GM23338 (cell line): ENCODE measurements around the gene LAMTOR4.

Experiments used
- CREB1 ChIP-seq: fragments of 250-450 bp; sonication (Bioruptor Pico); IDR thresholded peaks from 2 replicates; pipeline ENCODE4 v1.5.0; 2020; ENCODE audit warnings: low read depth, mild to moderate bottlenecking, moderate library complexity
- EZH2 ChIP-seq: fragments of 200-600 bp; sonication (generic); IDR thresholded peaks from one replicate; pipeline ENCODE4 v1.8.0; 2017; ENCODE audit warnings: antibody characterized with exemption, mild to moderate bottlenecking, low read depth; ENCODE audit not compliant: unreplicated experiment
- EZH2phosphoT487 ChIP-seq: fragments of 200-600 bp; sonication (generic); IDR thresholded peaks from one replicate; pipeline ENCODE4 v1.8.1; 2018; ENCODE audit warnings: antibody characterized with exemption; ENCODE audit not compliant: unreplicated experiment
- JUNB ChIP-seq: IDR thresholded peaks from one replicate; pipeline ENCODE4 v1.6.1; 2016; ENCODE audit warnings: antibody characterized with exemption; ENCODE audit not compliant: unreplicated experiment
- NANOG ChIP-seq: IDR thresholded peaks from 2 replicates; pipeline ENCODE4 v1.6.1; 2016; ENCODE audit warnings: antibody characterized with exemption, borderline replicate concordance
- POLR2AphosphoS5 ChIP-seq: IDR thresholded peaks from 2 replicates; pipeline ENCODE4 v1.6.1; 2016; ENCODE audit warnings: antibody characterized with exemption, low read depth
- STAT1 ChIP-seq: IDR thresholded peaks from one replicate; pipeline ENCODE4 v1.6.1; 2016; ENCODE audit warnings: antibody characterized with exemption; ENCODE audit not compliant: unreplicated experiment
- ZNF114 ChIP-seq: fragments of 250-450 bp; sonication (Bioruptor Pico); IDR thresholded peaks from 2 replicates; pipeline ENCODE4 v1.5.0; 2020; ENCODE audit warnings: mild to moderate bottlenecking, moderate library complexity
- ZNF331 ChIP-seq: fragments of 250-450 bp; sonication (Bioruptor Pico); IDR thresholded peaks from 2 replicates; pipeline ENCODE4 v1.5.0; 2020; ENCODE audit warnings: low read depth, mild to moderate bottlenecking, moderate library complexity
- TF ChIP-seq, protein P1 (sequence below), 2 experiments: fragments of 200-600 bp in 1 of 2; sonication (generic) in 1 of 2; conservative IDR thresholded peaks; 2 replicates each; pipeline versions ENCODE4 v1.5.1 to v1.6.1; 2016 to 2017; ENCODE audit warnings: antibody characterized with exemption in 2 of 2, low read depth in 2 of 2, mild to moderate bottlenecking in 2 of 2, moderate library complexity in 1 of 2
- TF ChIP-seq, protein P2 (sequence below): IDR thresholded peaks from one replicate; pipeline ENCODE4 v1.6.1; 2018; ENCODE audit warnings: antibody characterized with exemption; ENCODE audit not compliant: unreplicated experiment
- TF ChIP-seq, protein P3 (sequence below): IDR thresholded peaks from 2 replicates; pipeline ENCODE4 v1.6.1; 2016; ENCODE audit warnings: antibody characterized with exemption
- TF ChIP-seq, protein P4 (sequence below): fragments of 250-450 bp; sonication (Bioruptor Pico); IDR thresholded peaks from 2 replicates; pipeline ENCODE4 v1.5.0; 2020; ENCODE audit warnings: mild to moderate bottlenecking, moderate library complexity

DNA sequence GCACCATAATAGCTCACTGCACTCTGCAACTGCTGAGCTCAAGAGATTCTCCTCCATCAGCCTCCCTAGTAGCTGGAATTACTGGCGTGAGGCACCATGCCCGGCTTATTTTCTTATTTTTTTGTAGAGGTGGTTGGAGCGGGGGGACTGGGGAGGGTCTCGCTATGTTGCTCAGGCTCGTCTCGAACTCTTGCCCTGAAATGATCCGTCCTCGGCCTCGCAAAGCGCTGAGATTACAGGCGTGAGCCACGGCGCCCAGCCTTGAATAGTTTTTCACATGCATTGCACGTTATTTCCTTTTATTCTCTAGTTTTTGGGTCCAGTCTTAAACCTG lies 526 bp upstream of the LAMTOR4 start:
- TF ChIP-seq EZH2 (no peak), EZH2phosphoT487 (no peak), JUNB (no peak), POLR2AphosphoS5 (no peak), CREB1 (CRISPR knock-in tag) (no peak), STAT1 (no peak), NANOG (no peak), ZNF114 (CRISPR knock-in tag) (no peak), ZNF331 (CRISPR knock-in tag) (no peak)
- TF ChIP-seq, protein P1, sequence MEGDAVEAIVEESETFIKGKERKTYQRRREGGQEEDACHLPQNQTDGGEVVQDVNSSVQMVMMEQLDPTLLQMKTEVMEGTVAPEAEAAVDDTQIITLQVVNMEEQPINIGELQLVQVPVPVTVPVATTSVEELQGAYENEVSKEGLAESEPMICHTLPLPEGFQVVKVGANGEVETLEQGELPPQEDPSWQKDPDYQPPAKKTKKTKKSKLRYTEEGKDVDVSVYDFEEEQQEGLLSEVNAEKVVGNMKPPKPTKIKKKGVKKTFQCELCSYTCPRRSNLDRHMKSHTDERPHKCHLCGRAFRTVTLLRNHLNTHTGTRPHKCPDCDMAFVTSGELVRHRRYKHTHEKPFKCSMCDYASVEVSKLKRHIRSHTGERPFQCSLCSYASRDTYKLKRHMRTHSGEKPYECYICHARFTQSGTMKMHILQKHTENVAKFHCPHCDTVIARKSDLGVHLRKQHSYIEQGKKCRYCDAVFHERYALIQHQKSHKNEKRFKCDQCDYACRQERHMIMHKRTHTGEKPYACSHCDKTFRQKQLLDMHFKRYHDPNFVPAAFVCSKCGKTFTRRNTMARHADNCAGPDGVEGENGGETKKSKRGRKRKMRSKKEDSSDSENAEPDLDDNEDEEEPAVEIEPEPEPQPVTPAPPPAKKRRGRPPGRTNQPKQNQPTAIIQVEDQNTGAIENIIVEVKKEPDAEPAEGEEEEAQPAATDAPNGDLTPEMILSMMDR (conservative IDR thresholded peaks at IDR 0.05; ENCODE audit: low read depth in 2 of 2): no peak
- TF ChIP-seq, protein P2, sequence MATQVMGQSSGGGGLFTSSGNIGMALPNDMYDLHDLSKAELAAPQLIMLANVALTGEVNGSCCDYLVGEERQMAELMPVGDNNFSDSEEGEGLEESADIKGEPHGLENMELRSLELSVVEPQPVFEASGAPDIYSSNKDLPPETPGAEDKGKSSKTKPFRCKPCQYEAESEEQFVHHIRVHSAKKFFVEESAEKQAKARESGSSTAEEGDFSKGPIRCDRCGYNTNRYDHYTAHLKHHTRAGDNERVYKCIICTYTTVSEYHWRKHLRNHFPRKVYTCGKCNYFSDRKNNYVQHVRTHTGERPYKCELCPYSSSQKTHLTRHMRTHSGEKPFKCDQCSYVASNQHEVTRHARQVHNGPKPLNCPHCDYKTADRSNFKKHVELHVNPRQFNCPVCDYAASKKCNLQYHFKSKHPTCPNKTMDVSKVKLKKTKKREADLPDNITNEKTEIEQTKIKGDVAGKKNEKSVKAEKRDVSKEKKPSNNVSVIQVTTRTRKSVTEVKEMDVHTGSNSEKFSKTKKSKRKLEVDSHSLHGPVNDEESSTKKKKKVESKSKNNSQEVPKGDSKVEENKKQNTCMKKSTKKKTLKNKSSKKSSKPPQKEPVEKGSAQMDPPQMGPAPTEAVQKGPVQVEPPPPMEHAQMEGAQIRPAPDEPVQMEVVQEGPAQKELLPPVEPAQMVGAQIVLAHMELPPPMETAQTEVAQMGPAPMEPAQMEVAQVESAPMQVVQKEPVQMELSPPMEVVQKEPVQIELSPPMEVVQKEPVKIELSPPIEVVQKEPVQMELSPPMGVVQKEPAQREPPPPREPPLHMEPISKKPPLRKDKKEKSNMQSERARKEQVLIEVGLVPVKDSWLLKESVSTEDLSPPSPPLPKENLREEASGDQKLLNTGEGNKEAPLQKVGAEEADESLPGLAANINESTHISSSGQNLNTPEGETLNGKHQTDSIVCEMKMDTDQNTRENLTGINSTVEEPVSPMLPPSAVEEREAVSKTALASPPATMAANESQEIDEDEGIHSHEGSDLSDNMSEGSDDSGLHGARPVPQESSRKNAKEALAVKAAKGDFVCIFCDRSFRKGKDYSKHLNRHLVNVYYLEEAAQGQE: no peak
- TF ChIP-seq, protein P3, sequence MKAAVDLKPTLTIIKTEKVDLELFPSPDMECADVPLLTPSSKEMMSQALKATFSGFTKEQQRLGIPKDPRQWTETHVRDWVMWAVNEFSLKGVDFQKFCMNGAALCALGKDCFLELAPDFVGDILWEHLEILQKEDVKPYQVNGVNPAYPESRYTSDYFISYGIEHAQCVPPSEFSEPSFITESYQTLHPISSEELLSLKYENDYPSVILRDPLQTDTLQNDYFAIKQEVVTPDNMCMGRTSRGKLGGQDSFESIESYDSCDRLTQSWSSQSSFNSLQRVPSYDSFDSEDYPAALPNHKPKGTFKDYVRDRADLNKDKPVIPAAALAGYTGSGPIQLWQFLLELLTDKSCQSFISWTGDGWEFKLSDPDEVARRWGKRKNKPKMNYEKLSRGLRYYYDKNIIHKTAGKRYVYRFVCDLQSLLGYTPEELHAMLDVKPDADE: no peak
- TF ChIP-seq, protein P4, sequence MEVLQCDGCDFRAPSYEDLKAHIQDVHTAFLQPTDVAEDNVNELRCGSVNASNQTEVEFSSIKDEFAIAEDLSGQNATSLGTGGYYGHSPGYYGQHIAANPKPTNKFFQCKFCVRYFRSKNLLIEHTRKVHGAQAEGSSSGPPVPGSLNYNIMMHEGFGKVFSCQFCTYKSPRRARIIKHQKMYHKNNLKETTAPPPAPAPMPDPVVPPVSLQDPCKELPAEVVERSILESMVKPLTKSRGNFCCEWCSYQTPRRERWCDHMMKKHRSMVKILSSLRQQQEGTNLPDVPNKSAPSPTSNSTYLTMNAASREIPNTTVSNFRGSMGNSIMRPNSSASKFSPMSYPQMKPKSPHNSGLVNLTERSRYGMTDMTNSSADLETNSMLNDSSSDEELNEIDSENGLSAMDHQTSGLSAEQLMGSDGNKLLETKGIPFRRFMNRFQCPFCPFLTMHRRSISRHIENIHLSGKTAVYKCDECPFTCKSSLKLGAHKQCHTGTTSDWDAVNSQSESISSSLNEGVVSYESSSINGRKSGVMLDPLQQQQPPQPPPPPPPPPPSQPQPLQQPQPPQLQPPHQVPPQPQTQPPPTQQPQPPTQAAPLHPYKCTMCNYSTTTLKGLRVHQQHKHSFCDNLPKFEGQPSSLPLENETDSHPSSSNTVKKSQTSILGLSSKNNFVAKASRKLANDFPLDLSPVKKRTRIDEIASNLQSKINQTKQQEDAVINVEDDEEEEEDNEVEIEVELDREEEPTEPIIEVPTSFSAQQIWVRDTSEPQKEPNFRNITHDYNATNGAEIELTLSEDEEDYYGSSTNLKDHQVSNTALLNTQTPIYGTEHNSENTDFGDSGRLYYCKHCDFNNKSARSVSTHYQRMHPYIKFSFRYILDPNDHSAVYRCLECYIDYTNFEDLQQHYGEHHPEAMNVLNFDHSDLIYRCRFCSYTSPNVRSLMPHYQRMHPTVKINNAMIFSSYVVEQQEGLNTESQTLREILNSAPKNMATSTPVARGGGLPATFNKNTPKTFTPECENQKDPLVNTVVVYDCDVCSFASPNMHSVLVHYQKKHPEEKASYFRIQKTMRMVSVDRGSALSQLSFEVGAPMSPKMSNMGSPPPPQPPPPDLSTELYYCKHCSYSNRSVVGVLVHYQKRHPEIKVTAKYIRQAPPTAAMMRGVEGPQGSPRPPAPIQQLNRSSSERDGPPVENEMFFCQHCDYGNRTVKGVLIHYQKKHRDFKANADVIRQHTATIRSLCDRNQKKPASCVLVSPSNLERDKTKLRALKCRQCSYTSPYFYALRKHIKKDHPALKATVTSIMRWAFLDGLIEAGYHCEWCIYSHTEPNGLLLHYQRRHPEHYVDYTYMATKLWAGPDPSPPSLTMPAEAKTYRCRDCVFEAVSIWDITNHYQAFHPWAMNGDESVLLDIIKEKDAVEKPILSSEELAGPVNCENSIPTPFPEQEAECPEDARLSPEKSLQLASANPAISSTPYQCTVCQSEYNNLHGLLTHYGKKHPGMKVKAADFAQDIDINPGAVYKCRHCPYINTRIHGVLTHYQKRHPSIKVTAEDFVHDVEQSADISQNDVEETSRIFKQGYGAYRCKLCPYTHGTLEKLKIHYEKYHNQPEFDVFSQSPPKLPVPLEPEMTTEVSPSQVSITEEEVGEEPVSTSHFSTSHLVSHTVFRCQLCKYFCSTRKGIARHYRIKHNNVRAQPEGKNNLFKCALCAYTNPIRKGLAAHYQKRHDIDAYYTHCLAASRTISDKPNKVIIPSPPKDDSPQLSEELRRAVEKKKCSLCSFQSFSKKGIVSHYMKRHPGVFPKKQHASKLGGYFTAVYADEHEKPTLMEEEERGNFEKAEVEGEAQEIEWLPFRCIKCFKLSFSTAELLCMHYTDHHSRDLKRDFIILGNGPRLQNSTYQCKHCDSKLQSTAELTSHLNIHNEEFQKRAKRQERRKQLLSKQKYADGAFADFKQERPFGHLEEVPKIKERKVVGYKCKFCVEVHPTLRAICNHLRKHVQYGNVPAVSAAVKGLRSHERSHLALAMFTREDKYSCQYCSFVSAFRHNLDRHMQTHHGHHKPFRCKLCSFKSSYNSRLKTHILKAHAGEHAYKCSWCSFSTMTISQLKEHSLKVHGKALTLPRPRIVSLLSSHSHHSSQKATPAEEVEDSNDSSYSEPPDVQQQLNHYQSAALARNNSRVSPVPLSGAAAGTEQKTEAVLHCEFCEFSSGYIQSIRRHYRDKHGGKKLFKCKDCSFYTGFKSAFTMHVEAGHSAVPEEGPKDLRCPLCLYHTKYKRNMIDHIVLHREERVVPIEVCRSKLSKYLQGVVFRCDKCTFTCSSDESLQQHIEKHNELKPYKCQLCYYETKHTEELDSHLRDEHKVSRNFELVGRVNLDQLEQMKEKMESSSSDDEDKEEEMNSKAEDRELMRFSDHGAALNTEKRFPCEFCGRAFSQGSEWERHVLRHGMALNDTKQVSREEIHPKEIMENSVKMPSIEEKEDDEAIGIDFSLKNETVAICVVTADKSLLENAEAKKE (CRISPR knock-in tag): no peak
